ENCODE data around the gene ABHD17C.

- TF ChIP-seq CTCF (IDR thresholded peaks at IDR 0.05): no peak
- no peak for TF ChIP-seq EP300 (IDR thresholded peaks at IDR 0.05; ENCODE audit: low read depth)
- TF ChIP-seq POLR2A (IDR thresholded peaks at IDR 0.05): no peak
- TF ChIP-seq POLR2AphosphoS5 (IDR thresholded peaks at IDR 0.05): no peak
Observed at GRCh38 chr15:80703081-80703480, 8.0 kb downstream of the ABHD17C start.

Data from transverse colon (tissue), 4 donors.